ENCODE measurements around the gene STARD7. TPM values are rescaled to one million over a fixed set of nuclear protein-coding genes. Genes with fewer than 3 reads are reported as not detected.
"Not testable (repeated sequence)": the region's sequence is repeated elsewhere in the genome, so short reads cannot be mapped to it uniquely, and the experiment has no call there.

The STARD7 gene, protein sequence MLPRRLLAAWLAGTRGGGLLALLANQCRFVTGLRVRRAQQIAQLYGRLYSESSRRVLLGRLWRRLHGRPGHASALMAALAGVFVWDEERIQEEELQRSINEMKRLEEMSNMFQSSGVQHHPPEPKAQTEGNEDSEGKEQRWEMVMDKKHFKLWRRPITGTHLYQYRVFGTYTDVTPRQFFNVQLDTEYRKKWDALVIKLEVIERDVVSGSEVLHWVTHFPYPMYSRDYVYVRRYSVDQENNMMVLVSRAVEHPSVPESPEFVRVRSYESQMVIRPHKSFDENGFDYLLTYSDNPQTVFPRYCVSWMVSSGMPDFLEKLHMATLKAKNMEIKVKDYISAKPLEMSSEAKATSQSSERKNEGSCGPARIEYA
- total RNA-seq, result 100 to 1,000 TPM; 126 to 128 TPM

DNA sequence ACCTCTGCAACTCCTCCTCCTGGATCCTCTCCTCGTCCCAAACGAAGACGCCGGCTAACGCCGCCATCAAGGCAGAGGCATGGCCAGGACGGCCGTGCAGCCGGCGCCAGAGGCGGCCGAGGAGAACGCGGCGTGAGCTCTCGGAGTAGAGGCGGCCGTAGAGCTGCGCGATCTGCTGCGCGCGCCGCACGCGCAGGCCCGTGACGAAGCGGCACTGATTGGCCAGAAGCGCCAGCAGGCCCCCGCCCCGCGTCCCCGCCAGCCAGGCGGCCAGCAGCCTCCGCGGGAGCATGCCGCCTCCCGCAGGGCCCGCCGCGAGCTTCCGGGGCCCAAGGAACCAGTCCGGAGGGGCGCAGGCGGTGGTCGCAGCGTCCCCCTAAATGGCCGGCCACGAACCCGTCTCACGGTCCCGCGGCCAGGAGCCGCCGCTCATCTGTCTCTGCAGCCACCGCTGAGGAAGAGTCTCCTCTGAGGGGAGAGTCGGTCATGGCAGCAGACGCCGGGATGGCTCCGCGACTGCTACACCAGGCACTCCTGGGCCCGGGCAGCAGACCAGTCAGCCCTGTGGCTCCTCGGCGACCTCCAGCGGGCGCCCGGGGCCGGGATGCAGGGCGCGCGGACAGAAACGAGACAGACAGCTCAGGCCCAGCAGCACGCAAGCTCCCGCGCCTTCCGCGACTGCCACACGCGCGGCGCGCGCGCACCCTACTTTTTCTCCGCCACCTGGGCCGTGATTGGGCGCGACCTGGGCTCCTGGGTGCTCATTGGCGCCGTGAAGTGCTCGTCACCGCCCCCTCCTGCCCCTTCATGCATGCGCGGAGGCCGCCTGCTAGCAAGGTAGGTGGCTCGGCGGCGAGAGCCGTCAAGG, at the start of gene STARD7:
STARD7 (minus strand) TSS at position 685 of the 868 bp plus-strand sequence; CDS start at position 292, 393 bp downstream.
- Mint-ChIP-seq H3K9me3 (no peaks in the 10 kb centered on the region), H3K36me3 (ENCODE audit: low read depth) (peaks cover 31% of the 10 kb centered on the region), H3K27ac (peak within 1 kb of the TSS; percentile 91), H3K4me3 (peak within 1 kb of the TSS; percentile 96), H3K4me1 (peaks cover 56% of the 10 kb centered on the region), H3K27me3 (no peaks in the 10 kb centered on the region)
- CTCF ChIA-PET, result interaction anchor here (0.8 to 1.7 kb wide), 15 partner anchors 8 to 199 kb away, joined by 3 to 9 read pairs (median 4); partner anchors contain the start of genes ASTL and CIAO1
- POLR2A ChIA-PET, result interaction anchor here (0.7 to 1.1 kb wide), 4 partner anchors 22 to 59 kb away, joined by 3 to 4 read pairs (median 3); no protein-coding TSS in a partner anchor
- peak; percentile 97 for DNase-seq

DNA sequence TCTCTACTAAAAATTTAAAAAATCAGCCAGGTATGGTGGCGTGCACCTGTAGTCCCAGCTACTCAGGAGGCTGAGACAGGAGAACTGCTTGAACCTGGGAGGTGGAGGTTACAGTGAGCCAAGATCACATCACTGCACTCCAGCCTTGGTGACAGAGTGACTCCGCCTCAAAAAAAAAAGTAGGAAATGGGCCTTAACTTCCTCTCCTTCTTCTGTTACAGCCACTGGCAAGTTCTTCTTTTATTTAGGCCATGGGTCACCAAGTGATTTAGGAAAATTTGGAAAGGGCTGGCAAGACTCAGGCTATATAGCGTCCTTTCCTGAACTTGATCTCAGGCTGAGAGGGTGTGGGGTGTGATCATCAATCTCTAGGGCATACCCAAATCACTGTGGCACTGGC, 49.1 kb upstream of the STARD7 start:
- H3K4me3 Mint-ChIP-seq, H3K27me3 Mint-ChIP-seq, DNase-seq, POLR2A ChIA-PET, H3K9me3 Mint-ChIP-seq: not testable (repeated sequence)
- peaks cover 66% of the 10 kb centered on the region for H3K4me1 Mint-ChIP-seq
- H3K27ac Mint-ChIP-seq, result peak overlapping the region; percentile 14
- peaks cover 40% of the 10 kb centered on the region for H3K36me3 Mint-ChIP-seq (ENCODE audit: low read depth)
- CTCF ChIA-PET, result interaction anchor here (2.1 kb wide), 1 partner anchor 140 kb away, joined by 4 read pairs; no protein-coding TSS in a partner anchor

DNA sequence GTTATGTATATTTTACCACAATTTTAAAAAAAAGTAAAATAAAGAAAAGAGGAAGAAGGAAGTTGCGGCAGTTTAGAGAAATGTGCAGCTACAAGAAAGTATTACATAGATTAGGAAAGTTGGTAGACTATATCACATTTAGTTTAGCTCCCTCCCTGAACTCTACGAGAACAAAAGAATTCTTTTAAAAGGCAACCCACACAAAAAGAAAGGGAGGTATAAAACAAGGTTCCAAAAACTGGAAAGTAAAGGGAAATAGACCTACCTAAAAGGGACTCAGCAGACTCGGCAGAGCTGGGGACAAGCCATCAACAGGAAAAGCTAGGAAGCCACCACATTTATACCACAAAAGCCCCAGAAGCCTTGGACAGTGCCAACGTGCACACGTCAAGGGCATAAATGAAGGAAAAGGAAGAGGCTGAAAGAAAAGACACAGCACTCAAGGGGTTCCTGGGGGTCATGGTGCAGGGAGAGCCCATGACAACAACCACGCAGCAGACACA, 48.0 kb upstream of the STARD7 start:
- Mint-ChIP-seq H3K9me3 (no peaks in the 10 kb centered on the region), H3K27me3 (no peaks in the 10 kb centered on the region), H3K36me3 (ENCODE audit: low read depth) (peaks cover 48% of the 10 kb centered on the region), H3K4me3 (peak overlapping the region; percentile 50), H3K4me1 (peaks cover 63% of the 10 kb centered on the region), H3K27ac (peak overlapping the region; percentile 14)
- ChIA-PET POLR2A (no interaction called here), CTCF (interaction anchor here (0.7 to 1.7 kb wide), 7 partner anchors 10 to 140 kb away, joined by 3 to 6 read pairs (median 3); partner anchors contain the start of genes CIAO1 and TMEM127)
- no peak for DNase-seq

DNA sequence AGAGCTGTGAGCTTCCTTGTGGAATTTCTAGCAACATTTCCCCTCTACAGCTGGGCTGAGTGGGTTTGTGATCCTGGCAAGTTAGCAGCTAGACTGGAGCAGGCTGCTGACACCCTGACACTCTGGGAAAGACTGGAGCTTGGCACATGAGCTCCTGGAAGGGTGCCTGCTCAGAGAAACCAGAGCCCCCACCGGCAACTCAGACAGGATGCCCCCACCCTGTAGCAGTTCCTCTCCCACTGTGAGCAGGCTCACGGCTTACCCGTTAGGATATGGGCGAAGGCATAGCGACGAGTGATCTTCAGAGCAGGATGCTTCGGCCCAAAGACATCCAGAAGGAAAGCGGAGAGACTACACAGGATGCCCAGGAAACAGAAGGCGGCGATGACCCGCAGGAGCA, 45.9 kb upstream of the STARD7 start:
- Mint-ChIP-seq H3K9me3 (no peaks in the 10 kb centered on the region), H3K27me3 (no peaks in the 10 kb centered on the region), H3K36me3 (ENCODE audit: low read depth) (peaks cover 46% of the 10 kb centered on the region), H3K4me3 (no peak overlapping the region), H3K27ac (no peak overlapping the region), H3K4me1 (peaks cover 54% of the 10 kb centered on the region)
- ChIA-PET POLR2A (interaction anchor here (0.6 kb wide), 1 partner anchor 24 kb away, joined by 4 read pairs; no protein-coding TSS in a partner anchor), CTCF (interaction anchor here (1.0 to 2.8 kb wide), 6 partner anchors 10 to 255 kb away, joined by 3 to 9 read pairs (median 4); no protein-coding TSS in a partner anchor)
- DNase-seq, result no peak

DNA sequence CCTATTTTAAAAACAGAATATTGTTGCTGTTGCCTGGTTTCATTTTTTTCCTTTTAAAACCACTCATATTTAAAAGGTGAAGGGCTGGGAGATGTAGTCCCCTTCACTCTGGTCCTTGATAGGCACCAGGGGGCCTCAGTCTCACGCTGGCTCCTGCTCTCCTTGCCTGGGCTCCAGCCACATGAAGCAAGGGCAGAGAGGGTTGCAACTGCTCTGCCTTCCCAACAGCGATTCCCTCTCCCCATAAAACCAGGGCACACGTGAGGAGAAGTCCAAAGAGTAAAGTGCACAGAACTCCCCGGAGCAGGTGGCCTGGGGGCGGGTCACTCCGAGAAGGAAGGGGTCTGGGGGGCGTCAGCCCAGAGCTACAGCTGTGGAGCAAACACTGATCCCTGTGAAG, 44.4 kb upstream of the STARD7 start:
- H3K27me3 Mint-ChIP-seq, result no peaks in the 10 kb centered on the region
- no peak overlapping the region for H3K27ac Mint-ChIP-seq
- H3K4me1 Mint-ChIP-seq, result peaks cover 42% of the 10 kb centered on the region
- no peaks in the 10 kb centered on the region for H3K9me3 Mint-ChIP-seq
- ChIA-PET POLR2A (no interaction called here), CTCF (interaction anchor here (1.0 to 2.8 kb wide), 6 partner anchors 13 to 79 kb away, joined by 3 to 9 read pairs (median 3); no protein-coding TSS in a partner anchor)
- no peak for DNase-seq
- no peak overlapping the region for H3K4me3 Mint-ChIP-seq
- peaks cover 45% of the 10 kb centered on the region for H3K36me3 Mint-ChIP-seq (ENCODE audit: low read depth)

DNA sequence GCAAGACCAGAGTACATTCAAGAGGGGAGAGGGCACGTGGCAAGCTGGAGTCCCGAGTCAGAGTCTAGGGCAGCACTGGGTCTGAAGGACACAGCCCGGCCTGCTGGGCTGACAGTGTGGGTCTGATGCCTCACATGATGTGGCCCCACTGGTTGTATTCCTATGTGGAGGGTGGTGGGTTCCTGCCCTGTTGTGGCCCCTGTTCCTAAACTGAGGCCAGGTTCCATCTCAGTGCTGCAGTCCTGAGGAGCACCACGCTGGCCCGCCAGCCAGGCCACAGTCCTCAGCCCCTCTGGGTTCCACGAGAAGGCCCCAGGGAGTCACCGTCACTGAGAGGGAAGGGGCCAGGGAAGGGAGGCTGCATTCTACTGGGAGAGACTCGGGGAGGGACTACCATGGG, 43.9 kb upstream of the STARD7 start:
- CTCF ChIA-PET, result interaction anchor here (0.7 to 2.8 kb wide), 4 partner anchors 15 to 506 kb away, joined by 3 to 9 read pairs (median 4); no protein-coding TSS in a partner anchor
- Mint-ChIP-seq H3K27me3 (no peaks in the 10 kb centered on the region), H3K4me3 (no peak overlapping the region), H3K27ac (no peak overlapping the region), H3K9me3 (no peaks in the 10 kb centered on the region), H3K36me3 (ENCODE audit: low read depth) (peaks cover 46% of the 10 kb centered on the region), H3K4me1 (peaks cover 42% of the 10 kb centered on the region)
- DNase-seq, result no peak
- POLR2A ChIA-PET, result no interaction called here

- ChIA-PET CTCF (interaction anchor here (0.7 kb wide), 1 partner anchor 507 kb away, joined by 3 read pairs; no protein-coding TSS in a partner anchor), POLR2A (no interaction called here)
- H3K27ac Mint-ChIP-seq, result no peak overlapping the region
- H3K27me3 Mint-ChIP-seq, result no peaks in the 10 kb centered on the region
- H3K9me3 Mint-ChIP-seq, result no peaks in the 10 kb centered on the region
- H3K4me3 Mint-ChIP-seq, result no peak overlapping the region
- H3K4me1 Mint-ChIP-seq, result peaks cover 41% of the 10 kb centered on the region
- DNase-seq, result no peak
- peaks cover 45% of the 10 kb centered on the region for H3K36me3 Mint-ChIP-seq (ENCODE audit: low read depth)
Measured at GRCh38 chr2:96251721-96252292, 43.2 kb upstream of the STARD7 start.

- Mint-ChIP-seq H3K9me3 (no peaks in the 10 kb centered on the region), H3K4me1 (peaks cover 49% of the 10 kb centered on the region), H3K27me3 (no peaks in the 10 kb centered on the region), H3K36me3 (ENCODE audit: low read depth) (peaks cover 43% of the 10 kb centered on the region), H3K27ac (peak overlapping the region; percentile 48), H3K4me3 (no peak overlapping the region)
- ChIA-PET POLR2A (no interaction called here), CTCF (interaction anchor here (0.7 to 1.9 kb wide), 5 partner anchors 9 to 17 kb away, joined by 4 to 7 read pairs (median 4); no protein-coding TSS in a partner anchor)
- DNase-seq, result no peak
Measured at GRCh38 chr2:96250188-96250587, 41.6 kb upstream of the STARD7 start.

DNA sequence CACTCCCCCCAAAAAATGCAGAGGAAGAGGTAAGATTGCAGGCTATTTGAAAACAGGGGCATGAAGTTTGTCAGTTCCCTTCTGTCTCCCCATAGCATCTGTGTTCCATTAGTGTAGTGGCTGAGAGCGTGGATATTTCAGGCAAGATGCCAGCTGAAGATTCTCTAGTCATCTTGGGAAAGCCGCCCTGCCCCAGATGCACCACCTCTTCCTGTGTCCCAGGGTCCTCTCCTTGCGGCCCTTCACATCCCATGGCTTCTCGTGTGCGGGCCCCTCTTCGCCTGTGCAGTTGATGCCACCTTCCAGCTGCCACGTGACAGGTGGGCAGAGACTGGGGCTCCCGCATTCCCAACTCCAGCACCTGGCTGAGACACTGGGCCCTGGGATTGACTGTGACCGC, 41.0 kb upstream of the STARD7 start:
- peaks cover 50% of the 10 kb centered on the region for H3K4me1 Mint-ChIP-seq
- H3K4me3 Mint-ChIP-seq, result no peak overlapping the region
- ChIA-PET POLR2A (interaction anchor here (1.2 kb wide), 1 partner anchor 11 kb away, joined by 3 read pairs; no protein-coding TSS in a partner anchor), CTCF (interaction anchor here (1.5 to 1.9 kb wide), 3 partner anchors 11 to 17 kb away, joined by 4 to 7 read pairs (median 6); no protein-coding TSS in a partner anchor)
- H3K27ac Mint-ChIP-seq, result peak overlapping the region; percentile 67
- DNase-seq, result no peak
- H3K27me3 Mint-ChIP-seq, result no peaks in the 10 kb centered on the region
- no peaks in the 10 kb centered on the region for H3K9me3 Mint-ChIP-seq
- peaks cover 43% of the 10 kb centered on the region for H3K36me3 Mint-ChIP-seq (ENCODE audit: low read depth)

GRCh38 chr2:96248624-96249023, 40.0 kb upstream of the STARD7 start:
- Mint-ChIP-seq H3K27me3 (no peaks in the 10 kb centered on the region), H3K4me1 (peaks cover 50% of the 10 kb centered on the region), H3K27ac (no peak overlapping the region), H3K36me3 (ENCODE audit: low read depth) (peaks cover 35% of the 10 kb centered on the region), H3K4me3 (no peak overlapping the region), H3K9me3 (no peaks in the 10 kb centered on the region)
- ChIA-PET CTCF (interaction anchor here (1.9 kb wide), 1 partner anchor 12 kb away, joined by 7 read pairs; no protein-coding TSS in a partner anchor), POLR2A (interaction anchor here (1.2 kb wide), 1 partner anchor 12 kb away, joined by 3 read pairs; no protein-coding TSS in a partner anchor)
- no peak for DNase-seq

- Mint-ChIP-seq H3K27ac (peak overlapping the region; percentile 75), H3K4me3 (no peak overlapping the region), H3K36me3 (ENCODE audit: low read depth) (peaks cover 31% of the 10 kb centered on the region), H3K27me3 (no peaks in the 10 kb centered on the region), H3K4me1 (peaks cover 52% of the 10 kb centered on the region), H3K9me3 (no peaks in the 10 kb centered on the region)
- no peak for DNase-seq
- CTCF ChIA-PET, result no interaction called here
- POLR2A ChIA-PET, result no interaction called here
Measured at GRCh38 chr2:96247896-96248295, 39.3 kb upstream of the STARD7 start.

DNA sequence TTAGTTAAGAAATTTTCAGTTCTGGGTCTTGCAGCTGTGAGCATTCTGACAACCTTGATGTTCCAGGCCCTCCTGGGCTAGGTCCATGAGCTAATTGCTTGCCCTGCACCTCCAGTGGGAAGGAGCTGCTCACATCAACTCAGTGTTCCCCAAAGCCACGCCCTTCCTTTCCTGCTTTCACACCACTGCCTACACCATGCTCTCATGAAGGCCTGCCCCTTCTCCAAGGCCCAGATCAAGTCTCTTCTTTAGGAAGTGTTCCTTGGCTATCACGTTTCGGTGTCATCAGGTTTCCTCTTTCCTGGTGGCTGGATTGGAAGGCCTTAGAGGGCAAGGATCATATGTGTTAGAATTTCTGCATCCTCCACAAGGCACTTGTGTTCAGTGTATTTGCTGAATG, 38.4 kb upstream of the STARD7 start:
- Mint-ChIP-seq H3K27me3 (no peaks in the 10 kb centered on the region), H3K36me3 (ENCODE audit: low read depth) (peaks cover 25% of the 10 kb centered on the region), H3K27ac (peak overlapping the region; percentile 60), H3K9me3 (no peaks in the 10 kb centered on the region), H3K4me3 (no peak overlapping the region), H3K4me1 (peaks cover 60% of the 10 kb centered on the region)
- POLR2A ChIA-PET, result no interaction called here
- no peak for DNase-seq
- CTCF ChIA-PET, result interaction anchor here (1.0 to 1.4 kb wide), 3 partner anchors 12 to 79 kb away, joined by 3 read pairs; no protein-coding TSS in a partner anchor
